GM12864 (cell line): Measurements from ENCODE around the gene NUP205.
"Not testable (repeated sequence)": the region's sequence is repeated elsewhere in the genome, so short reads cannot be mapped to it uniquely, and the experiment has no call there.

Source experiments
- DNase-seq: peaks from one replicate; pipeline ENCODE4 v3.0.0-alpha.2; 2011; ENCODE audit warnings: low read depth
- H3K4me3 ChIP-seq: 2 replicates; pipeline ENCODE4 v1.5.1; 2011; ENCODE audit warnings: mild to moderate bottlenecking, low read depth, low read length, control low read depth
- TF ChIP-seq, protein P1 (sequence below): IDR thresholded peaks from 2 replicates; pipeline ENCODE4 v1.5.1; 2011; ENCODE audit warnings: low read depth, mild to moderate bottlenecking, moderate library complexity, low read length, control low read depth, inconsistent platforms; ENCODE audit errors: missing control alignments

The NUP205 gene

DNA sequence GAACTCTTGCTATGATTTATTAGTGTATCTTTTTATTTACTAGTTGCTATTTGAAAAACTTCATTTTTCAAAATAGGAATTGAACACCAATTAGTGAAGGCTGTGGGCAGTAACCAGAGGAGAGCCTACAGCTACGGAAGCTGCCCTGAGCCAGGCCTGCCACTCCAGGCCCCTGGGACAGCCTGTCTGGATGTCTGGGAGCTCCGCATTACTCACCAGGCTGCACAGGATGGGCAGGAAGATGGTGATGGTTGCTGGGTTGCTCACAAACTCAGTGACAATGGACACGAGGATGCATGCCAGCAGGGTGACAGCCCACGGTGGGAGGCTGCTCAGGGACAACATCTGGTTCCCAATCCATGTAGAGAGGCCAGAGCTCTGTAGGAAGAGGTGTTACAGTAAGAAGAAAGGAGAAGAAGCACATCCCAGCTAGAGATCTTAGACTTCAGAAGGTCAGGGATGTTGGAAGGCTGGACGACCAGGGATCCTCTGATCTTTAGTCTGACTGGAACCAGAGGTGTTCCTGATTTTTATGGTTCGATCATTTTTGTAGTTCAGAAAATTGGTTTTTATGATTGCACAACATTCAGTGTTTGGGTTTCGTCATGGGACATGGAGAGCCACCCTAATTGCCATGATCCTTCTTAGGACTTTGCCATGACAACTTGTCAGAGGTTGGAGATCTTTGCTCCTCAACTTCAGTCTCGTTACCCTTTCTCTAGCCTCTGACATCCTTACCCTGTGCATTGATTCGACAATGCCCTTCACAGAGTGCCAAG is 127.8 kb downstream of the NUP205 start:
- TF ChIP-seq, protein P1, sequence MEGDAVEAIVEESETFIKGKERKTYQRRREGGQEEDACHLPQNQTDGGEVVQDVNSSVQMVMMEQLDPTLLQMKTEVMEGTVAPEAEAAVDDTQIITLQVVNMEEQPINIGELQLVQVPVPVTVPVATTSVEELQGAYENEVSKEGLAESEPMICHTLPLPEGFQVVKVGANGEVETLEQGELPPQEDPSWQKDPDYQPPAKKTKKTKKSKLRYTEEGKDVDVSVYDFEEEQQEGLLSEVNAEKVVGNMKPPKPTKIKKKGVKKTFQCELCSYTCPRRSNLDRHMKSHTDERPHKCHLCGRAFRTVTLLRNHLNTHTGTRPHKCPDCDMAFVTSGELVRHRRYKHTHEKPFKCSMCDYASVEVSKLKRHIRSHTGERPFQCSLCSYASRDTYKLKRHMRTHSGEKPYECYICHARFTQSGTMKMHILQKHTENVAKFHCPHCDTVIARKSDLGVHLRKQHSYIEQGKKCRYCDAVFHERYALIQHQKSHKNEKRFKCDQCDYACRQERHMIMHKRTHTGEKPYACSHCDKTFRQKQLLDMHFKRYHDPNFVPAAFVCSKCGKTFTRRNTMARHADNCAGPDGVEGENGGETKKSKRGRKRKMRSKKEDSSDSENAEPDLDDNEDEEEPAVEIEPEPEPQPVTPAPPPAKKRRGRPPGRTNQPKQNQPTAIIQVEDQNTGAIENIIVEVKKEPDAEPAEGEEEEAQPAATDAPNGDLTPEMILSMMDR: no peak
- no peak overlapping the region for H3K4me3 ChIP-seq
- DNase-seq: no peak

DNA sequence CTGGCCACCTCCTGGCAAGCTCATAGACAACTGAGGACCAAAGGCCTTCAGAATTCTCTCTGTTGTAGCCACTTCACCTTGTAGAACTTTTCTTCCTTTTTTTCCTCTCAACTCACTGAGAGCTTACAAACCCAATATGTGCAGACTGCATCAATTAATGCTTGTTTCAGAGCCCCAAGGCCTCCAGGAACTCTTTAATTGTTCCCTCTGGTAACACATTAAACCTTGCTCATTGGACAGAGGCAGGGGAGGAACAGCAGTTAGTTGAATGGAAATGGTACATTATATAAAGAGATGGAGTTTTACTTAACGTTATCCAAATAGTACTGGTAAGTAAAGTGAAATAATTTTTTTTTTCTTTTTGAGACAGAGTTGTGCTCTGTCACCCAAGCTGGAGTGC is 129.7 kb downstream of the NUP205 start:
- TF ChIP-seq, protein P1: no peak
- no peak for DNase-seq

DNA sequence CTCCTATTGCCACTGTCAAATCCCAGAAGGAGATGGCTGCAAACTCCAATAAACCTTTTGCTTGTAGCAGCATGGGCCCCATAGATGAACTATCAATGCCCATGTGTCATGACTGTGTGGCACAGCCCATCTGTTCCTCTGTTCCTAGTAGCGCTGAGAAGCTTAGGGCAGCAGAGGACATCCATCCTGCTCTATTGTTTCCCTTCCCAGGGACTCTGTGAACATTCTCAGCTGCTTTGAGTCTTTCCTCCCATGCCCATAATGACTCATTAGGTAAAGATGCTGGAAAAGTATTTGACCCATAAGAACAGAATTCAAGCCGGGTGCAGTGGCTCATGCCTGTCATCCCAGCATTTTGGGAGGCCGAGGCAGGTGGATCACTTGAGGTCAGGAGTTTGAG is 132.8 kb downstream of the NUP205 start:
- no peak overlapping the region for H3K4me3 ChIP-seq
- no peak for DNase-seq
- TF ChIP-seq, protein P1: no peak

More for the DNA sequence above, 129.7 kb downstream of the NUP205 start:
- H3K4me3 ChIP-seq: no peak overlapping the region

DNA sequence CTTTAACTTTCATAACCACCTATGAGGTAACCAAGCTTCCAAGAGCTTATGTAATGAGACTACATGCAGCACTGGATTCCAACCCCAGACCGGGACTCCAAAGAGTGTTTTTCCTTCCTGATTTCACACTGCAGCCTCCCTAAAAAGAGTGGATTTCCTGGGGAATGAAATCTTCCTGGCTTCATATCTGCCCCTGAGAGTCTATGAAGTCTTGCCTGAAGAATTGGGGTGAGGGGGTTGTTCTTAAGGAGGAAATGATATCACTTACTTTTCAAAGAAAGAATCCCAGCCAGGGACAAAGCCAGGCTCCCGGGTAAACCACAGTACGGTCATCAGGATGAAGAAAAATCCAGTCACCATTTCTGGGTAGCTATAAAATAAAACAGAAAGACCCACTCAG is 134.3 kb downstream of the NUP205 start:
- DNase-seq: no peak
- H3K4me3 ChIP-seq: no peak overlapping the region
- TF ChIP-seq, protein P1: no peak

DNA sequence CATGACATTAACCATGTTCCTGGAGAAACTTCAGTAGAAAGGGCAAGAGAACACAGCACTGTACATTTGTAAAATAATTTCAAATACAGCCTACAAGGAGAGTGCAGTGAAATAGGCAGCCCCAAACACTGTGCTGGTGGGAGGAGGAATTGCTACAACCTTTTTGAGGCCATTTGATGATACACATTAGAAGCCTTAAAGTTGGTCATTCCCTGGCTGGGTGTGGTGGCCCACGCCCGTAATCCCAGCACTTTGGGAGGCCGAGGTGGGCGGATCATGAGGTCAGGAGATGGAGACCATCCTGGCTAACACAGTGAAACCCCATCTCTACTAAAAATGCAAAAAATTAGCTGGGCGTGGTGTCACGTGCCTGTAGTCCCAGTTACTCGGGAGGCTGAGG is 134.9 kb downstream of the NUP205 start:
- DNase-seq, H3K4me3 ChIP-seq: not testable (repeated sequence)

DNA sequence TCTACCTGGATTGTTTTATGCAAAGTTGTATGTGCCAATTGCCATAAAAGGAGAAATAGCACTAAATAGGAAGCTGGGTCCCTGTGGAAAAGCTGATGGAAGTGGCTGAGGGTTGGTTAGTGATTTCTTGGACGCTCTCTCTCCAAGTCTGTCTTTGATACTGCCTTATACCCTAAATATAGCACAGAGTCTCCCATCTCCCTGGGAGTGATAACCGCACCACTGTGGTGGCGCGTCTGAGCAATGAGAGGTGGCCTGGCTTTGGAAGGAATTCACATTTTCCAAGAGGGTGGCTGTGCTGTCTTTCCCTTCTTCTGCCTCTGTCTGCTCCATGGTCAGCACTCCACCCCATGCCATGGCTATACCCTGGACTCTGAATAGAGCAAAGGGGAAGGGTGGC is 135.8 kb downstream of the NUP205 start:
- no peak for DNase-seq
- H3K4me3 ChIP-seq: no peak overlapping the region
- TF ChIP-seq, protein P1: no peak

DNA sequence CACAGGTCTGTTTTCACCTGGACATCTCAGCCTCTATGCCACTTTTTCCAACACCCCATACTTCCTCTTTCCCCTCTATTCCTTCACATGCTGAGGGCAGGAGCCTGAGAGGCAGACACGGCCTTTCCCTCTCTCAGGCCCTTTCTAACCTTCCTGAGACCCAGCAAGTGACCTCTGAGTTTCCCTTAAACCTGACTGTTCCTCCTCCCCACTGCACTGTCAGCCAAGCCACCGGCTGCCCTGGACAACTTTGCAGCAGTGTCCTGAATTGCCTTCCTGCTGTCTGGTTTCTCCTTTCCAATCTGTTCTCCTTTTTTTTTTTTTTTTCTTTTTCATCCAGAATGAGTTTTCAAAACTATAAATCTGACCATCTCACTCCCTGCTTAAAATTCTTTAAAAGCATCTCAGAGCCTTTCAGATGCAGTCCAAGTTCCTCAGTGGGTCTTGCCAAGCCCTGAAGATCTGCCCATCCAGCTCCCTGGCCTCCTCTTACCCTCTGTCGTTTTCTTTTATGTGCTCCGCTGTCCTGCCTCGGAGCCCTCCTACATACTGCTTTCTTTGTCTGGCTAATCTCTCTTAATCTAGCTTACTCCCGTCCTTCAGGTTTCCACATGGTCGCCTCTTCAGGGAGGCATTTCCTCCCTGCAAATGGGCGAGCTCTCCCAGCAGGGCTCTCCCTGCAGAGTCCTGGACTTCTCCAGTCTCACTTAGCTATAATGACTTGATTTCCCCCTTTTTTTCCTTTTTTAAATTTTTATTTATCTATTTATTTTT is 139.7 kb downstream of the NUP205 start:
- DNase-seq: no peak
- TF ChIP-seq, protein P1: no peak

More for the DNA sequence above, 139.7 kb downstream of the NUP205 start:
- H3K4me3 ChIP-seq: no peak overlapping the region
